ENCODE measurements around the gene TNRC6C.

Gene TNRC6C

DNA sequence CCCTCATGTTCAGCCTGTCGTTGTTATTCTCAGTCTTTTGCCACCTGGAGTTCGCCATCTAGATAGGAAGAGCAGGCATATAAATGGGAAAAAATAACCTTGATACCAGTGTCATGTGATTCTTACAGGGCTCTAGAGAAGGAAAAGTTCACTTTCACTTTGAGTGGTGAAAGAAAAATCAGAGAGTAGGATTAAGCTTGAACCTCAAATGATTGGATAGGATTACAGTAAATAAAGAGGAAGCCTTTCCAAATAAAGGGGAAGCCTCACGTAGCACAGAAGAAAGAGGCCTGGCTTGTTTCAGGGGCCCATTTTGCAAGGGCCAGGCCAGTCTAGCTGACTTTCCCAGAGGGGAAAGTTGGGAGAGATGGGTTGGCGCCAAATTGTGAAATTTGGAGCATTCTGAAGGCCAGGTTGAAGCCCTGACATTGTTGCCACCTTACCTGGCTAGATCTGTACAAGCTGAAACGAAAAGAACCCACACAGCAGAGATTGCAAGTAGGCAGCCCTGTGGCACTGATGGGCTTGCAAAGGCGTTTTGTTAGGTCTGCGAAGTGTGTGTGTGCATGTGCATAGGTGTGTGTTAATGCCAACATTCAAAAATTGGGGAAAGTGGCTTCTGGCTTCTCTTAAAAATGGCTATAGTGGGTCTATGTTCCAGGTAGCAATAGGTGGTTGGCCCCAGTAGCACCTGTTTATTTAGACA is 131.2 kb downstream of the TNRC6C start:
- H3K4me3 ChIP-seq (ENCODE audit: low read depth, low read length): no peak overlapping the region
- TF ChIP-seq, protein P1, sequence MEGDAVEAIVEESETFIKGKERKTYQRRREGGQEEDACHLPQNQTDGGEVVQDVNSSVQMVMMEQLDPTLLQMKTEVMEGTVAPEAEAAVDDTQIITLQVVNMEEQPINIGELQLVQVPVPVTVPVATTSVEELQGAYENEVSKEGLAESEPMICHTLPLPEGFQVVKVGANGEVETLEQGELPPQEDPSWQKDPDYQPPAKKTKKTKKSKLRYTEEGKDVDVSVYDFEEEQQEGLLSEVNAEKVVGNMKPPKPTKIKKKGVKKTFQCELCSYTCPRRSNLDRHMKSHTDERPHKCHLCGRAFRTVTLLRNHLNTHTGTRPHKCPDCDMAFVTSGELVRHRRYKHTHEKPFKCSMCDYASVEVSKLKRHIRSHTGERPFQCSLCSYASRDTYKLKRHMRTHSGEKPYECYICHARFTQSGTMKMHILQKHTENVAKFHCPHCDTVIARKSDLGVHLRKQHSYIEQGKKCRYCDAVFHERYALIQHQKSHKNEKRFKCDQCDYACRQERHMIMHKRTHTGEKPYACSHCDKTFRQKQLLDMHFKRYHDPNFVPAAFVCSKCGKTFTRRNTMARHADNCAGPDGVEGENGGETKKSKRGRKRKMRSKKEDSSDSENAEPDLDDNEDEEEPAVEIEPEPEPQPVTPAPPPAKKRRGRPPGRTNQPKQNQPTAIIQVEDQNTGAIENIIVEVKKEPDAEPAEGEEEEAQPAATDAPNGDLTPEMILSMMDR (IDR thresholded peaks at IDR 0.05; ENCODE audit: borderline replicate concordance, insufficient read depth, low read depth, low read length): no peak

DNA sequence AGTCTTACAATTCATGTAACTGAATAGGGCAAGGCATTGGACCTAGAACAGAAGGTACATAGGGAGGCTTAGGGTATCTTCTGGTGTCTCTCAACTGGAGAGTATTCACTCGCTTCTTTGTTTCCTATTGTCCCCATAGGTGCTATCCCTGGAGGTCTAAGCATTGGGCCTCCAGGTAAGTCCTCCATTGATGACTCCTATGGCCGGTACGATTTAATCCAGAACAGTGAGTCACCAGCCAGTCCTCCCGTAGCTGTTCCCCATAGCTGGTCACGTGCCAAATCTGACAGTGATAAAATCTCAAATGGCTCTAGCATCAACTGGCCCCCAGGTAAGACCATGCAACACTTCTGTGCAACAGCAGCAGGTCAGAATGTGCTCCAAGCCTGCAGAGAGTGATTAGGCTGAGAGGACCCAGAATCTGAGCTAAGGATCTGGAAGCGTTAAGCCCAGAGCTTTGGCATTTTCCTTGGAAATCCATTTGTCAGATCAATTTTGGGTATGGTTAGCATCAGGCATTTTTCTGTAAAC is 134.4 kb downstream of the TNRC6C start:
- TF ChIP-seq, protein P1 (IDR thresholded peaks at IDR 0.05; ENCODE audit: borderline replicate concordance, insufficient read depth, low read depth, low read length): no peak
- H3K4me3 ChIP-seq (ENCODE audit: low read depth, low read length): no peak overlapping the region

DNA sequence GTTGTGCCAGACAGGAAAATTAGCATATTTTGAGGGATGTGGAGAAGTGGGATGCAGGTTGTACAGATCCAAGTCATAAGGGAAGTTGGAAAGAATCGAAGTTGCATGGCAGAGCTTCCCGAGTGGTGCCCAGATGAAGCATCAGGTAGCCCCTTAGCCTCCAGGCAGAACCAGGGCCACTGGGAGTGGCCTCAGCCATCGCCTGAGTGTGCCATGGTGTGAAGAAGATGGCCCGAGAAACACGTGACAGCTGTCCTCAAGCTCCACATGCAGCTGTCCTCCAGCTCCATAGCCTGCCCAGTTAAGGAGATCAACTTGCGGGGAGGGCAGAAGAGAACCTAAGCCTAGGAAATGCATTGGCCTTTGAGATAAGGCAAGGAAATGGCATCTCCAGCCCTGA is 136.5 kb downstream of the TNRC6C start:
- TF ChIP-seq, protein P1 (IDR thresholded peaks at IDR 0.05; ENCODE audit: borderline replicate concordance, insufficient read depth, low read depth, low read length): no peak
- no peak overlapping the region for H3K4me3 ChIP-seq (ENCODE audit: low read depth, low read length)

DNA sequence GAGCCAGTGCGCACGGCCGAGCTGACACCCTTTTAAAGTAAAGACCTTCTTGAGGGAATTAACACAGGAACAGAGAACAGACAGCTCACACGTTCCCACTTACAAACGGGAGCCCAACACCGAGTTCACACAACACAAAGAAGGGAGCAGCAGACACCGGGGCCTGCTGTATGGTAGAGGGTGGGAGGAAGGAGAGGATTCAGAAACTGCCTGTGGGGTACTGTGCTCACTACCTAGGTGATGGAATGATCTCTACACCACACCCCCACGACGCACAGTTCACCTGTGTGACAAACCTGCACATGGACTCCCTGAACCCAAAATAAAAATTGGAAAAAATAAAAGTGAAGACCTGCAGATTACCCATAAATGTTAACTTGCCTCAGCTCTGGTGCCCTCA is 137.6 kb downstream of the TNRC6C start:
- H3K4me3 ChIP-seq (ENCODE audit: low read depth, low read length): no peak overlapping the region
- TF ChIP-seq, protein P1 (IDR thresholded peaks at IDR 0.05; ENCODE audit: borderline replicate concordance, insufficient read depth, low read depth, low read length): no peak

DNA sequence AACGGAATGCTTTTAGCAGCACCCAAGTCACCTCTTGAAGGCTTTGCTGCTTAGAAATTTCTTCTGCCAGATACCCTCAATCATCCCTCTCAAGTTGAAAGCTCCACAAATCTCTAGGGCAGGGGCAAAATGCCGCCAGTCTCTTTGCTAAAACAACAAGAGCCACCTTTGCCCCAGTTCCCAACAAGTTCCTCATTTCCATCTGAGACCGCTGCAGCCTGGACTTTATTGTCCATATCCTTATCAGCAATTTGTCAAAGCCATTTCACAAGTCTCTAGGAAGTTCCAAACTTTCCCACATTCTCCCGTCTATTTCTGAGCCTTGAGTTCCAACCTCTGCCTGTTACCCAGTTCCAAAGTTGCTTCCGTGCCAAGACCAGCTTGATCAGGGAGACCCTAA is 142.6 kb downstream of the TNRC6C start:
- TF ChIP-seq, protein P1 (IDR thresholded peaks at IDR 0.05; ENCODE audit: borderline replicate concordance, insufficient read depth, low read depth, low read length): no peak
- no peak overlapping the region for H3K4me3 ChIP-seq (ENCODE audit: low read depth, low read length)

DNA sequence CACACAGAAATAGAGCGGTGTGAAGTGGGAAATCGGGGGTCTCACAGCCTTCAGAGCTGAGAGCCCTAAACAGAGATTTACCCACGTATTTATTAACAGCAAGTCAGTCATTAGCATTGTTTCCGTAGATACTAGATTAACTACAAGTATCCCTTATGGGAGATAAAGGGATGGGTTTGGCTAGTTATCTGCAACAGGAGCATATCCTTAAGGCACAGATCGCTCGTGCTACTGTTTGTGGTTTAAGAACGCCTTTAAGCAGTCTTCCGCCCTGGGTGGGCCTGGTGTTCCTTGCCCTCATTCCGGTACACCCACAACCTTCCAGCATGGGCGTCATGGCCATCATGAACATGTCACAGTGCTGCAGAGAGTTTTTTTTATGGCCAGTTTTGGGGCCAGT is 143.0 kb downstream of the TNRC6C start:
- H3K4me3 ChIP-seq (ENCODE audit: low read depth, low read length): no peak overlapping the region
- TF ChIP-seq, protein P1 (IDR thresholded peaks at IDR 0.05; ENCODE audit: borderline replicate concordance, insufficient read depth, low read depth, low read length): no peak

DNA sequence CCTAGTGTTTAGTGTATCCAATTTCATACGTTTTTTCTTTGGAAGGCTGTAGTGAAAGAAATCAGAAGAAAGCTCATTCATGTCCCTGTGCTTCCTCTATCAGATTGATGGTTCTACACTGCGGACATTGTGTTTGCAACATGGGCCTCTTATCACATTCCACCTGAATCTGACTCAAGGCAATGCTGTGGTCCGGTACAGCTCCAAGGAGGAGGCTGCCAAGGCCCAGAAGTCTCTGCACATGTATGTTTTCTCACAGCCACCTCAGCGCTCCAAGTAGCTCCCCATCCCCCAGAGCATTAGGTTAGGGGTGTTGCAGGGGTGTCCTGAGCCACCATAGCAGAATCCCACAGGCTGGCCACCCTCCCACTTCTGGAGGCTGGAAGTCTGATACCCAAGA is 144.8 kb downstream of the TNRC6C start:
- H3K4me3 ChIP-seq (ENCODE audit: low read depth, low read length): no peak overlapping the region
- TF ChIP-seq, protein P1 (IDR thresholded peaks at IDR 0.05; ENCODE audit: borderline replicate concordance, insufficient read depth, low read depth, low read length): no peak

Measured in GM12875 (cell line).